Thymus (tissue), 11 donors: ENCODE data around the gene FBXL13. TPM values are rescaled to one million over a fixed set of nuclear protein-coding genes. Genes with fewer than 3 reads are reported as not detected.

ENCODE experiments used
- DNase-seq, 9 donors: peaks; one replicate each; pipeline ENCODE4 v3.0.0-alpha.2; 2013; ENCODE audit warnings: low spot score in 9 of 9, low read depth in 6 of 9, missing footprints in 1 of 9
- H3K27ac ChIP-seq, 2 donors: one replicate each; pipeline ENCODE4 v1.5.1; 2013; ENCODE audit warnings: control low read depth in 1 of 2, low read depth in 1 of 2, low read length in 1 of 2, mild to moderate bottlenecking in 1 of 2, moderate library complexity in 1 of 2
- H3K27me3 ChIP-seq, 2 donors: one replicate each; pipeline ENCODE4 v1.5.1; 2013; ENCODE audit warnings: low read length in 1 of 2; ENCODE audit not compliant: control insufficient read depth in 2 of 2, insufficient read depth in 1 of 2
- H3K36me3 ChIP-seq, 2 donors: one replicate each; pipeline ENCODE4 v1.5.1; 2013; ENCODE audit warnings: low read length in 1 of 2, mild to moderate bottlenecking in 1 of 2, moderate library complexity in 1 of 2; ENCODE audit not compliant: control insufficient read depth in 2 of 2, insufficient read depth in 2 of 2
- H3K4me1 ChIP-seq, 2 donors: one replicate each; pipeline ENCODE4 v1.5.1; 2013; ENCODE audit warnings: low read length in 2 of 2; ENCODE audit not compliant: control insufficient read depth in 2 of 2, insufficient read depth in 2 of 2
- H3K4me3 ChIP-seq, 2 donors: one replicate each; pipeline ENCODE4 v1.5.1; 2013; ENCODE audit warnings: low read length in 2 of 2, control low read depth in 1 of 2, mild to moderate bottlenecking in 1 of 2
- H3K9me3 ChIP-seq, 2 donors: one replicate each; pipeline ENCODE4 v1.5.1; 2013; ENCODE audit warnings: low read length in 1 of 2, mild to moderate bottlenecking in 1 of 2; ENCODE audit not compliant: control insufficient read depth in 2 of 2, insufficient read depth in 1 of 2
- WGBS: extraction: QIAGEN DNeasy Blood & Tissue Kit; methylation state at CpG from one replicate; pipeline ENCODE4 v1.1.7; 2013; 5-methylcytosine and 5-hydroxymethylcytosine counted together
- polyA plus RNA-seq: library from polyadenylated mRNA; stranded (reverse); fragments of 200-250 nt; gene quantifications from one replicate; pipeline ENCODE4 v1.2.3, GENCODE V29; 2013
- total RNA-seq: library from RNA; stranded (reverse); fragments of 120-200 nt; gene quantifications from one replicate; pipeline ENCODE4 v1.2.4, GENCODE V29; 2013
- donor health status: healthy.

The FBXL13 gene
- total and polyA plus RNA-seq, 2 donors, result 1.0 to 3.8 TPM

DNA sequence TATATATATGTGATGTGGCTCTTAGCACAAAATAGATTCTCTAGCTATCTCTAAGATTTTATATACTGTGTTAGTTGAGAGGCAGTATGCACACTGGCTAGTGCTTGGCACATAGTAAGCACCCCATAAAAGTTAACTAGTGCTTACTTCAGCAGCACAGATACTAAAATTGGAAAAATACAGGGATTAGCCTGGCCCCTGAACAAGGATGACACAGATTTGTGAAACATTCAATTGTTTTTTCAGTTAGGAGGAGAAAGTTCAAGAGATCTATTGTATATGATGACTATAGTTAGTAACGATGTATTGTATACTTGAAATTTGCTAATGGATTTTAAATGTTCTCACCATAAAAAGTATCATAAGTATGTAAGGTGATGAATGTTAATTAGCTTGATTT is 240.1 kb downstream of the FBXL13 start:
- H3K4me3 ChIP-seq, result no peak overlapping the region
- H3K27me3 ChIP-seq, result no peaks in the 10 kb centered on the region
- no peaks in the 10 kb centered on the region for H3K4me1 ChIP-seq
- no peak overlapping the region for H3K27ac ChIP-seq
- H3K36me3 ChIP-seq, result peaks cover 0 to 1% of the 10 kb centered on the region in 2 donors
- WGBS, result 96% methylated on average over 1 of the region's 1 CpG
- no peak for DNase-seq
- H3K9me3 ChIP-seq, result no peaks in the 10 kb centered on the region

- DNase-seq, result no peak
- H3K27ac ChIP-seq, result no peak overlapping the region
- whole genome bisulfite sequencing, result 98% methylated on average over 5 of the region's 5 CpGs
- no peaks in the 10 kb centered on the region for H3K27me3 ChIP-seq
- no peaks in the 10 kb centered on the region for H3K4me1 ChIP-seq
- no peak overlapping the region for H3K4me3 ChIP-seq
- peaks cover 0 to 6% of the 10 kb centered on the region in 2 donors for H3K36me3 ChIP-seq
- H3K9me3 ChIP-seq, result no peaks in the 10 kb centered on the region
These were observed 241.3 kb downstream of the FBXL13 start for GRCh38 chr7:102833343-102833742.

GRCh38 chr7:102832674-102833073 is 241.9 kb downstream of the FBXL13 start:
- Histone ChIP-seq H3K27ac (no peak overlapping the region), H3K36me3 (peaks cover 0 to 6% of the 10 kb centered on the region in 2 donors), H3K27me3 (no peaks in the 10 kb centered on the region), H3K4me1 (no peaks in the 10 kb centered on the region), H3K4me3 (no peak overlapping the region), H3K9me3 (no peaks in the 10 kb centered on the region)
- 97% methylated on average over 1 of the region's 1 CpG for WGBS
- no peak for DNase-seq

DNA sequence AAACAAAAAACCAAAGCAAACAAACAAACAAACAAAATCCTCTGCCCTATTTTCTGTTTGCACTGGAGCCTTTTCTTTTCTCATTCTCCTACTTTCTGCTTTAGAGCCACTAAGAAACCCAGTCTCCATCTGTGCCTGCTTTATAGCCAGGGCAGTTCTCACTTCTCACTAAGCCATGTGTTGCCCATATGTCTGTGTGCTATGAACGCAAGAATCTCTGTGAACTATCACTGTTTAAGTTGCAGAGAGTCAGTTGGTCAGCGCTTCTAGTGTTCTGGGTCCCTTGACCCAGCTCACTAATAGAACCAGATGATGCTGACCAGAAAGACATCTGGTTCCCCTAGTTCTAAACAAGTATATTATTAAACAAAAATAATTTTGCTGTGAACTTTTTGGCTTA is 244.4 kb downstream of the FBXL13 start:
- WGBS, result over 99% methylated on average over 2 of the region's 2 CpGs
- DNase-seq, result no peak
- Histone ChIP-seq H3K27me3 (no peaks in the 10 kb centered on the region), H3K4me1 (no peaks in the 10 kb centered on the region), H3K27ac (no peak overlapping the region), H3K36me3 (peaks cover 0 to 10% of the 10 kb centered on the region in 2 donors), H3K9me3 (no peaks in the 10 kb centered on the region), H3K4me3 (no peak overlapping the region)

GRCh38 chr7:102829075-102829474 is 245.5 kb downstream of the FBXL13 start:
- H3K4me3 ChIP-seq, result no peak overlapping the region
- 98% methylated on average over 3 of the region's 3 CpGs for WGBS

DNA sequence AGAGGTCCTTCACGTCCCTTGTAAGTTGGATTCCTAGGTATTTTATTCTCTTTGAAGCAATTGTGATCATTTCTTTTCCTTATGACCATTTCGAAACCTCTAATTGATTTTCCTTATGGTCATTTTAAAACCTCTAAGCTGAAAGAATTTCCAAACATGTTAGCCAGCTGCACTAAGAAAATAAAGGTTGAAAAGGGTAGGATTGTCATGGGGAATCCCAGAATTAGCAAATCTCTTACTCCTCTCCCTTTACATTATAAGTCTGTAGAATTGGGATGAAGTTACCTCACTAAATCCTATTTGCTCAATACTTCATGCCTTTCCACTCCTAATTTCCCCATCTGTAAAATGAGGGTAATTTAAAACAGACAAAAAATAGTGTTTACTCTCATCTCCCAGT is 246.3 kb downstream of the FBXL13 start:
- Histone ChIP-seq H3K9me3 (no peaks in the 10 kb centered on the region), H3K4me3 (no peak overlapping the region), H3K27ac (no peak overlapping the region), H3K27me3 (no peaks in the 10 kb centered on the region), H3K4me1 (no peaks in the 10 kb centered on the region), H3K36me3 (peaks cover 0 to 10% of the 10 kb centered on the region in 2 donors)
- no peak for DNase-seq
- WGBS, result 97% methylated on average over 2 of the region's 2 CpGs

More at GRCh38 chr7:102829075-102829474, 245.5 kb downstream of the FBXL13 start:
- no peaks in the 10 kb centered on the region for H3K27me3 ChIP-seq
- H3K27ac ChIP-seq, result no peak overlapping the region
- no peaks in the 10 kb centered on the region for H3K9me3 ChIP-seq
- no peaks in the 10 kb centered on the region for H3K4me1 ChIP-seq
- no peak for DNase-seq
- H3K36me3 ChIP-seq, result peaks cover 0 to 10% of the 10 kb centered on the region in 2 donors

GRCh38 chr7:102823390-102824119 is 251.0 kb downstream of the FBXL13 start:
- Histone ChIP-seq H3K9me3 (no peaks in the 10 kb centered on the region), H3K27me3 (no peaks in the 10 kb centered on the region), H3K4me1 (no peaks in the 10 kb centered on the region), H3K27ac (no peak overlapping the region), H3K4me3 (no peak overlapping the region), H3K36me3 (peaks cover 2 to 3% of the 10 kb centered on the region in 2 donors)
- WGBS, result 97% methylated on average over 6 of the region's 6 CpGs
- DNase-seq, result no peak

DNA sequence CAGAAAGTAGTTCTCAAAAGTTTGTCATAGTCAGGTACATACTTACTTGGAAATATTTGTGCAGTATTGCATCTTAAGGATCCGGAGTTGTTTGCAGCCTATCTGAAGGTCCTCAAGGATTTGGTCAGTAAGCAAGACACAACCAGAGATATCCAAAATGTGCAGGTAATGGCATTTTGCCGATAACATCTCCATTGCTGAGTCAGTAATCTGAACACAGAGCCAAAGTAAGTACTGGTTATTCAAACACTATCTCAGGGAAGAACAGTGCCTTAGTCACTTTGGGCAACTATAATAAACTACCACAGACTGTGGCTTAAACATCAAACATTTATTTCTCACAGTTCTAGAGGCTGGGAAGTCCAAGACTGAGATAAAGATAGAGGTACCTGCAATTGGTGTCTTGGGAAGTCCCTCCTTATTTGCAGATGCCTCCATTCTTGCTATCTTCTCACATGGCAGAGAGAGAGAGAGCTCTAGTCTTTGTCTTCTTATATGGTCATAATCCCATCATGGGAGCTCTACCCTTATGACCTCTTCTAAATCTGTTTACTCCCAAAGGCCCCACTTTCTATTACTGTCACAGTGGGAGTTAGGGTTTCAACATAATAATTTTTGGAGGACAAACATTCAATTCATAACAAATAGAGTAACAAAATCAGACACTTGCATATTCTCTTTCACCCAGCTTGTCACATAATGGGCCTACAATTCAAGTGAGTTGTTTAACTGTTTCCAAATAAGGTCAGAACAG is 252.4 kb downstream of the FBXL13 start:
- WGBS, result 98% methylated on average over 2 of the region's 2 CpGs
- H3K9me3 ChIP-seq, result no peaks in the 10 kb centered on the region
- no peak overlapping the region for H3K27ac ChIP-seq
- no peaks in the 10 kb centered on the region for H3K4me1 ChIP-seq
- peaks cover 1 to 2% of the 10 kb centered on the region in 2 donors for H3K36me3 ChIP-seq
- no peak for DNase-seq
- H3K27me3 ChIP-seq, result no peaks in the 10 kb centered on the region
- H3K4me3 ChIP-seq, result no peak overlapping the region

GRCh38 chr7:102819151-102819550 is 255.4 kb downstream of the FBXL13 start:
- no peak overlapping the region for H3K4me3 ChIP-seq
- H3K36me3 ChIP-seq, result peaks cover 0 to 2% of the 10 kb centered on the region in 2 donors
- DNase-seq, result no peak
- no peaks in the 10 kb centered on the region for H3K9me3 ChIP-seq
- 42% methylated on average over 2 of the region's 2 CpGs for WGBS
- no peaks in the 10 kb centered on the region for H3K27me3 ChIP-seq
- H3K27ac ChIP-seq, result no peak overlapping the region
- H3K4me1 ChIP-seq, result no peaks in the 10 kb centered on the region
